IMR-90 (cell line): ENCODE measurements around the gene COX6B1. TPM values are rescaled to one million over a fixed set of nuclear protein-coding genes. Genes with fewer than 3 reads are reported as not detected.
A peak's percentile ranks its signal among the peaks of the same experiment; 100 is the strongest.

ENCODE experiments used
- ATAC-seq: fragments of 200-7000 bp; cut with Tn5 transposase; 2 replicates; pipeline ENCODE4 v1.9.1; 2020; ENCODE audit warnings: low read depth, mild to moderate bottlenecking, moderate library complexity
- BruUV-seq: library from RNA; stranded (reverse); fragments of 400-500 nt; replicated peaks from 2 replicates; lab custom pipeline; 2021; lab: Mats Ljungman, UMichigan
- CTCF ChIA-PET: fragments of 300-600 bp; formaldehyde crosslinking; extraction: SDS; loops from one replicate; lab custom pipeline; 2021; ENCODE audit warnings: antibody characterized with exemption; lab: Yijun Ruan, JAX
- POLR2A ChIA-PET: fragments of 300-600 bp; sonication (Branson Sonifier 250); formaldehyde crosslinking; loops from one replicate; lab custom pipeline; 2022; ENCODE audit warnings: antibody characterized with exemption; ENCODE audit not compliant: unreplicated experiment; lab: Charles Lee
- DNase-seq: peaks from one replicate; pipeline ENCODE4 v3.0.0; 2013
- H2AFZ ChIP-seq: replicated peaks from 2 replicates; pipeline ENCODE3; 2013; ENCODE audit warnings: low read length, mild to moderate bottlenecking; ENCODE audit not compliant: poor library complexity
- H2AK5ac ChIP-seq: 2 replicates; pipeline ENCODE4 v1.6.1; 2013; ENCODE audit warnings: low read depth, low read length, inconsistent platforms
- H2AK9ac ChIP-seq: replicated peaks from 2 replicates; pipeline ENCODE3; 2013; ENCODE audit warnings: mild to moderate bottlenecking, low read depth, low read length, moderate library complexity; ENCODE audit not compliant: poor library complexity
- H2BK120ac ChIP-seq: 2 replicates; pipeline ENCODE4 v1.6.1; 2013; ENCODE audit warnings: low read depth, low read length, inconsistent platforms
- H2BK15ac ChIP-seq: 3 replicates; pipeline ENCODE4 v1.6.1; 2013; ENCODE audit warnings: low read depth, low read length, inconsistent platforms
- H2BK20ac ChIP-seq: 2 replicates; pipeline ENCODE4 v1.6.1; 2013; ENCODE audit warnings: low read depth, mild to moderate bottlenecking, inconsistent platforms, low read length, moderate library complexity
- H2BK5ac ChIP-seq: 2 replicates; pipeline ENCODE4 v1.6.1; 2013; ENCODE audit warnings: mild to moderate bottlenecking, low read depth, low read length, inconsistent platforms; ENCODE audit not compliant: poor library complexity, severe bottlenecking
- H3K14ac ChIP-seq: replicated peaks from 2 replicates; pipeline ENCODE4 v1.6.1; 2013; ENCODE audit warnings: low read depth, low read length, inconsistent platforms
- H3K18ac ChIP-seq: 2 replicates; pipeline ENCODE4 v1.6.1; 2013; ENCODE audit warnings: low read depth, low read length, control low read depth
- H3K23ac ChIP-seq: 2 replicates; pipeline ENCODE4 v1.6.1; 2013; ENCODE audit warnings: low read depth, low read length, inconsistent platforms
- H3K27ac ChIP-seq: 2 replicates; pipeline ENCODE4 v1.5.1; 2013; ENCODE audit warnings: mild to moderate bottlenecking, control low read depth, low read length; ENCODE audit not compliant: insufficient read depth
- H3K27me3 ChIP-seq: 2 replicates; pipeline ENCODE4 v1.6.1; 2013; ENCODE audit warnings: low read length; ENCODE audit not compliant: control insufficient read depth, insufficient read depth
- H3K36me3 ChIP-seq: 2 replicates; pipeline ENCODE4 v1.6.1; 2013; ENCODE audit warnings: low read length, mixed read lengths; ENCODE audit not compliant: control insufficient read depth, insufficient read depth
- H3K4ac ChIP-seq: 2 replicates; pipeline ENCODE4 v1.6.1; 2013; ENCODE audit warnings: low read depth, low read length, inconsistent platforms
- H3K4me1 ChIP-seq: 2 replicates; pipeline ENCODE4 v1.6.1; 2013; ENCODE audit warnings: low read length, mixed read lengths; ENCODE audit not compliant: control insufficient read depth, insufficient read depth
- H3K4me2 ChIP-seq: 2 replicates; pipeline ENCODE4 v1.6.1; 2013; ENCODE audit warnings: low read depth, mild to moderate bottlenecking, control low read depth, low read length, moderate library complexity
- H3K4me3 ChIP-seq: 2 replicates; pipeline ENCODE4 v1.5.1; 2013; ENCODE audit warnings: low read depth, mild to moderate bottlenecking, control low read depth, low read length, moderate library complexity; ENCODE audit not compliant: insufficient read depth
- H3K56ac ChIP-seq: 2 replicates; pipeline ENCODE4 v1.6.1; 2013; ENCODE audit warnings: low read length, inconsistent platforms; ENCODE audit not compliant: insufficient read depth; ENCODE audit errors: extremely low read depth
- H3K79me1 ChIP-seq, 2 experiments: 2 replicates each; pipeline ENCODE4 v1.6.1; 2013; ENCODE audit warnings: low read length in 2 of 2, inconsistent platforms in 1 of 2, low read depth in 1 of 2
- H3K9ac ChIP-seq: 2 replicates; pipeline ENCODE4 v1.6.1; 2013; ENCODE audit warnings: low read depth, low read length, control low read depth
- H3K9me1 ChIP-seq: 2 replicates; pipeline ENCODE4 v1.6.1; 2013; ENCODE audit warnings: low read length, inconsistent platforms; ENCODE audit not compliant: insufficient read depth
- H3K9me3 ChIP-seq: 2 replicates; pipeline ENCODE4 v1.6.1; 2013; ENCODE audit warnings: low read length; ENCODE audit not compliant: control insufficient read depth, insufficient read depth
- H4K20me1 ChIP-seq: 2 replicates; pipeline ENCODE4 v1.6.1; 2013; ENCODE audit warnings: low read length, inconsistent platforms; ENCODE audit not compliant: insufficient read depth
- H4K5ac ChIP-seq: 2 replicates; pipeline ENCODE4 v1.6.1; 2013; ENCODE audit warnings: mild to moderate bottlenecking, low read depth, low read length, control low read depth
- H4K8ac ChIP-seq, 2 experiments: 2 replicates each; pipeline ENCODE4 v1.6.1; 2013; ENCODE audit warnings: low read depth in 2 of 2, low read length in 2 of 2, control low read depth in 1 of 2, inconsistent platforms in 1 of 2
- H4K91ac ChIP-seq: 2 replicates; pipeline ENCODE4 v1.6.1; 2013; ENCODE audit warnings: low read depth, low read length, inconsistent platforms; ENCODE audit not compliant: insufficient read depth
- BHLHE40 ChIP-seq: fragments of 150-350 bp; IDR thresholded peaks from 2 replicates; pipeline ENCODE4 v1.6.1; 2016; ENCODE audit warnings: mild to moderate bottlenecking, low read depth, low read length
- CTCF ChIP-seq: conservative IDR thresholded peaks from 2 replicates; pipeline ENCODE4 v1.5.1; 2012; ENCODE audit warnings: mild to moderate bottlenecking, low read depth, low read length, improper control_type of control experiment
- FOS ChIP-seq: fragments of 150-350 bp; IDR thresholded peaks from 2 replicates; pipeline ENCODE4 v1.6.1; 2016; ENCODE audit warnings: low read depth, low read length
- MAFK ChIP-seq: IDR thresholded peaks from 2 replicates; pipeline ENCODE4 v1.6.1; 2012; ENCODE audit warnings: low read depth, low read length, improper control_type of control experiment
- MAZ ChIP-seq: IDR thresholded peaks from 2 replicates; pipeline ENCODE4 v1.6.1; 2012; ENCODE audit warnings: low read depth, mild to moderate bottlenecking, low read length, improper control_type of control experiment, moderate library complexity, borderline replicate concordance
- POLR2A ChIP-seq: IDR thresholded peaks from 2 replicates; pipeline ENCODE4 v1.6.1; 2012; ENCODE audit warnings: mild to moderate bottlenecking, low read depth, low read length
- RAD21 ChIP-seq: IDR thresholded peaks from 2 replicates; pipeline ENCODE4 v1.6.1; 2012; ENCODE audit warnings: low read length, improper control_type of control experiment
- RCOR1 ChIP-seq: IDR thresholded peaks from 2 replicates; pipeline ENCODE4 v1.6.1; 2012; ENCODE audit warnings: mild to moderate bottlenecking, low read length, improper control_type of control experiment; ENCODE audit not compliant: insufficient replicate concordance
- SMC3 ChIP-seq: fragments of 150-350 bp; IDR thresholded peaks from 2 replicates; pipeline ENCODE4 v1.6.1; 2016; ENCODE audit warnings: low read depth, mild to moderate bottlenecking, antibody characterized with exemption, low read length, moderate library complexity
- USF2 ChIP-seq: fragments of 150-350 bp; IDR thresholded peaks from 2 replicates; pipeline ENCODE4 v1.6.1; 2017; ENCODE audit warnings: mild to moderate bottlenecking, antibody characterized with exemption, low read length, low read depth
- WGBS, 2 experiments: methylation state at CpG; one replicate each; pipeline versions ENCODE4 v1.1.5 to v1.1.7; 2013; ENCODE audit warnings: missing lambda C conversion rate in 2 of 2; ENCODE audit not compliant: insufficient read length in 1 of 2; ENCODE audit errors: extremely low coverage in 2 of 2; 5-methylcytosine and 5-hydroxymethylcytosine counted together
- dilution Hi-C: fragments of 300-500 bp; cut with HindIII; formaldehyde crosslinking; loops from one replicate; pipeline ENCODE4 v1.14.3; 2018; ENCODE audit warnings: low sequenced_read_pairs; ENCODE audit not compliant: unreplicated experiment
- in situ Hi-C: fragments of 300-500 bp; cut with MboI; formaldehyde crosslinking; loops from 3 replicates; pipeline ENCODE4 v1.14.3; 2019; ENCODE audit warnings: low sequenced_read_pairs, inconsistent platforms, mixed read lengths
- intact Hi-C: fragments of 100-400 bp; cut with micrococcal nuclease; formaldehyde crosslinking; loops from 2 replicates; pipeline ENCODE4 v1.10.0; 2022
- polyA plus RNA-seq, 3 experiments: library from polyadenylated mRNA; depleted of rRNA; stranded (reverse); fragments of >200 nt; gene quantifications; 2 replicates each; pipeline ENCODE4 v1.2.3, GENCODE V29; 2012; ENCODE audit warnings: low replicate concordance in 1 of 3
- total RNA-seq: library from RNA; depleted of rRNA; stranded (reverse); fragments of >200 nt; gene quantifications from 2 replicates; pipeline ENCODE4 v1.2.3, GENCODE V29; 2012

The COX6B1 gene
- total and polyA plus RNA-seq, 2 of the 4 experiments (the other 2 are of a cell fraction): 914 to 983 TPM

DNA sequence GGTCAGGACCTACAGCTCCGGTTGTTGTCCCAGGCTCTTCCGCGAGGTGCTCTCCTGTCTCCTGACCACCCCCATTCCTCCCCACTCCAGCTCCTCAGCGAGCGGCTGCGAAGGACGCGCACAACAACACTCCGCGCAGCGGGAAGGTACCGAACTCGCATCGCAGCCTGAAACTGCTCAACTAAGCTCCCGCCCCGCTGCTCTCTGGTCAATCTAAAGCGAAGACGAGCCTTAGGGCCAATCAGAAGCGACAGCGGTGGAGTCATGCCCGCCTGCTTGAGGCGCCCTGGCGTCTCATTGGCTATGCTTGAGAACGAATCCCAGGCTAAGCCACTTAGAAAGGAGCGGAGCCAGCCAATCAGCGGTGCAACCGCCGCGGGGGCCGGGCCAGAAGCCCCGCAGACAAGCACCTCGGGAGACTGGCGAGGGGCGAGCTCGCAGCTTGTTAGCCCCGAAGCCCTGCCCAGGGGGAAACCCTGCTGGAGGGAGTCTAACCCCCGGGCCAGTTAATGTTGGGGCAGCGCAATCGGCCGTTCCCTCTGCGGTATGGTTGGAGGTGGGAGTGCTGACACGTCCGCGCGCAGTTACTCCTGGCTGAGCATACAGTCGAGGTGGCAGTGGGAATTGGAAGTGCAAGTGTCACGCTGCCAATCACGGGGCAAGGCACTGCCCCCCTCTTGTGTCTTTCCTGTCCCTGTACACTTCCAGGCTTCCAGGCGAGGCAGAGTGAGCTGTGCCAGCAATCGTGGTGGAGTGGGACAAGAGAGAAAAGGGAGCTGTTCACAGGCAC lies 54.3 kb downstream of the COX6B1 start:
- DNase-seq (peak; percentile 97), ATAC-seq (peak; percentile 100)
- Histone ChIP-seq H3K14ac (peak overlapping the region; percentile 65; the same call in 1 of the 2 replicates), H3K4me1 (no peaks in the 10 kb centered on the region), H2BK20ac (no peak overlapping the region), H2BK120ac (no peak overlapping the region), H3K9ac (peak overlapping the region; percentile 52; the same call in 1 of the 2 replicates), H2AK9ac (no peak overlapping the region), H2BK5ac (no peak overlapping the region), H4K91ac (no peak overlapping the region), H3K56ac (no peak overlapping the region), H4K20me1 (no peaks in the 10 kb centered on the region), H3K27me3 (no peaks in the 10 kb centered on the region), H2AK5ac (no peak overlapping the region), H3K79me1 (no peaks in the 10 kb centered on the region), H3K23ac (no peak overlapping the region), H2BK15ac (no peak overlapping the region), H3K36me3 (no peaks in the 10 kb centered on the region), H3K27ac (no peak overlapping the region), H3K9me1 (no peaks in the 10 kb centered on the region), H4K8ac (peak overlapping the region in 1 of 2 experiments; percentile 87; a peak in 1 of 4 replicates), H3K4me3 (peak overlapping the region; percentile 49), H3K9me3 (no peaks in the 10 kb centered on the region), H3K4me2 (peak overlapping the region; percentile 97), H2AFZ (peak overlapping the region; percentile 97), H3K18ac (no peak overlapping the region), H3K4ac (no peak overlapping the region), H4K5ac (no peak overlapping the region)
- dilution Hi-C loops: no loop called here
- CTCF ChIA-PET: interaction anchor here (0.5 to 0.6 kb wide), 2 partner anchors 10 to 306 kb away, joined by 3 to 8 read pairs; no protein-coding TSS in a partner anchor
- TF ChIP-seq POLR2A (no peak), CTCF (no peak), SMC3 (no peak), MAZ (0 out of 2 replicates have a peak, but pooled peaks have one; percentile 51), MAFK (no peak), USF2 (peak; percentile 6; the same call in 1 of the 2 replicates), FOS (peak; percentile 97), RAD21 (no peak), RCOR1 (peak; percentile 32), BHLHE40 (no peak)
- POLR2A ChIA-PET: no interaction called here
- WGBS, 2 experiments: 1% methylated on average over 35 of the region's 50 CpGs; no CpG with 5 or more reads in 1 of the 2 experiments
- no TSS peak for BruUV-seq
- in situ Hi-C loops: no loop called here
- intact Hi-C loops: loop anchor here (5.0 kb wide), 1 partner anchor 155 kb away; the partner anchor contains the start of gene TMEM147
